Suprapubic skin (tissue), 4 donors: ENCODE measurements around the gene CDH13.

ENCODE experiments used
- CTCF ChIP-seq, 2 donors: fragments of 200-600 bp in 1 of 2; fragments of 450-650 bp in 1 of 2; sonication (generic) in 1 of 2; IDR thresholded peaks; one replicate each; pipeline ENCODE4 v1.5.1; 2016 to 2019; ENCODE audit warnings: antibody characterized with exemption in 2 of 2, mild to moderate bottlenecking in 1 of 2, moderate library complexity in 1 of 2
- EP300 ChIP-seq: sonication (generic); formaldehyde crosslinking; IDR thresholded peaks from one replicate; pipeline ENCODE4 v1.6.1; 2017; ENCODE audit warnings: antibody characterized with exemption
- POLR2A ChIP-seq, 2 donors: fragments of 450-650 bp; IDR thresholded peaks; one replicate each; pipeline ENCODE4 v1.6.1; 2017; ENCODE audit warnings: antibody characterized with exemption in 2 of 2, mild to moderate bottlenecking in 2 of 2, moderate library complexity in 2 of 2
- POLR2AphosphoS5 ChIP-seq, 3 donors: sonication (generic); formaldehyde crosslinking; IDR thresholded peaks; one replicate each; pipeline ENCODE4 v1.6.1; 2017; ENCODE audit warnings: antibody characterized with exemption in 3 of 3

DNA sequence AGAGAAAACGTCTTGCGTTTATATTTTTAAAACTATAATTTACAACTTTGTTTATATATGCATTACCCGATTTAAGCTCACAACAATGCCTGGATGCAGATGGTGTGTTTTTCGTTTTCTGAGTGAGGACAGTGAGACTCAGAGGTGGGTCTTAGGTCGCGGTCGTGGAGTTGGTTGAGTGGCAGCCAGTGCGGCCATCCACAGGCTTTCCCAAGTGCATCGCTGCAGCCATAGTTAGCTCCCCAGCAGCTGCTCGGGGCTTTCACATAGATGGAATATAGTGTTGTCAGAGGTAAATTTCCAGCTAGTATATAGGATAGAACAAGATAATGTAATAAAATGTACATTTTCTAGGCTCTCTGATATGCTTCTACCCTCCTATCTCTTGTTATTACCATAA lies 417.8 kb downstream of the CDH13 start:
- TF ChIP-seq CTCF (IDR thresholded peaks at IDR 0.05): no peak
- no peak for TF ChIP-seq POLR2A (IDR thresholded peaks at IDR 0.05)
- no peak for TF ChIP-seq POLR2AphosphoS5 (IDR thresholded peaks at IDR 0.05)
- no peak for TF ChIP-seq EP300
